IMR-90 (cell line): ENCODE measurements around the gene ENDOU. TPM values are rescaled to one million over a fixed set of nuclear protein-coding genes. Genes with fewer than 3 reads are reported as not detected.

ENCODE experiments used
- ATAC-seq: fragments of 200-7000 bp; cut with Tn5 transposase; 2 replicates; pipeline ENCODE4 v1.9.1; 2020; ENCODE audit warnings: low read depth, mild to moderate bottlenecking, moderate library complexity
- BruUV-seq: library from RNA; stranded (reverse); fragments of 400-500 nt; replicated peaks from 2 replicates; lab custom pipeline; 2021; lab: Mats Ljungman, UMichigan
- CTCF ChIA-PET: fragments of 300-600 bp; formaldehyde crosslinking; extraction: SDS; loops from one replicate; lab custom pipeline; 2021; ENCODE audit warnings: antibody characterized with exemption; lab: Yijun Ruan, JAX
- POLR2A ChIA-PET: fragments of 300-600 bp; sonication (Branson Sonifier 250); formaldehyde crosslinking; loops from one replicate; lab custom pipeline; 2022; ENCODE audit warnings: antibody characterized with exemption; ENCODE audit not compliant: unreplicated experiment; lab: Charles Lee
- DNase-seq: peaks from one replicate; pipeline ENCODE4 v3.0.0; 2013
- H2AFZ ChIP-seq: replicated peaks from 2 replicates; pipeline ENCODE3; 2013; ENCODE audit warnings: low read length, mild to moderate bottlenecking; ENCODE audit not compliant: poor library complexity
- H2AK5ac ChIP-seq: 2 replicates; pipeline ENCODE4 v1.6.1; 2013; ENCODE audit warnings: low read depth, low read length, inconsistent platforms
- H2AK9ac ChIP-seq: replicated peaks from 2 replicates; pipeline ENCODE3; 2013; ENCODE audit warnings: mild to moderate bottlenecking, low read depth, low read length, moderate library complexity; ENCODE audit not compliant: poor library complexity
- H2BK120ac ChIP-seq: 2 replicates; pipeline ENCODE4 v1.6.1; 2013; ENCODE audit warnings: low read depth, low read length, inconsistent platforms
- H2BK15ac ChIP-seq: 3 replicates; pipeline ENCODE4 v1.6.1; 2013; ENCODE audit warnings: low read depth, low read length, inconsistent platforms
- H2BK20ac ChIP-seq: 2 replicates; pipeline ENCODE4 v1.6.1; 2013; ENCODE audit warnings: low read depth, mild to moderate bottlenecking, inconsistent platforms, low read length, moderate library complexity
- H2BK5ac ChIP-seq: 2 replicates; pipeline ENCODE4 v1.6.1; 2013; ENCODE audit warnings: mild to moderate bottlenecking, low read depth, low read length, inconsistent platforms; ENCODE audit not compliant: poor library complexity, severe bottlenecking
- H3K14ac ChIP-seq: replicated peaks from 2 replicates; pipeline ENCODE4 v1.6.1; 2013; ENCODE audit warnings: low read depth, low read length, inconsistent platforms
- H3K18ac ChIP-seq: 2 replicates; pipeline ENCODE4 v1.6.1; 2013; ENCODE audit warnings: low read depth, low read length, control low read depth
- H3K23ac ChIP-seq: 2 replicates; pipeline ENCODE4 v1.6.1; 2013; ENCODE audit warnings: low read depth, low read length, inconsistent platforms
- H3K27ac ChIP-seq: 2 replicates; pipeline ENCODE4 v1.5.1; 2013; ENCODE audit warnings: mild to moderate bottlenecking, control low read depth, low read length; ENCODE audit not compliant: insufficient read depth
- H3K27me3 ChIP-seq: 2 replicates; pipeline ENCODE4 v1.6.1; 2013; ENCODE audit warnings: low read length; ENCODE audit not compliant: control insufficient read depth, insufficient read depth
- H3K36me3 ChIP-seq: 2 replicates; pipeline ENCODE4 v1.6.1; 2013; ENCODE audit warnings: low read length, mixed read lengths; ENCODE audit not compliant: control insufficient read depth, insufficient read depth
- H3K4ac ChIP-seq: 2 replicates; pipeline ENCODE4 v1.6.1; 2013; ENCODE audit warnings: low read depth, low read length, inconsistent platforms
- H3K4me1 ChIP-seq: 2 replicates; pipeline ENCODE4 v1.6.1; 2013; ENCODE audit warnings: low read length, mixed read lengths; ENCODE audit not compliant: control insufficient read depth, insufficient read depth
- H3K4me2 ChIP-seq: 2 replicates; pipeline ENCODE4 v1.6.1; 2013; ENCODE audit warnings: low read depth, mild to moderate bottlenecking, control low read depth, low read length, moderate library complexity
- H3K4me3 ChIP-seq: 2 replicates; pipeline ENCODE4 v1.5.1; 2013; ENCODE audit warnings: low read depth, mild to moderate bottlenecking, control low read depth, low read length, moderate library complexity; ENCODE audit not compliant: insufficient read depth
- H3K56ac ChIP-seq: 2 replicates; pipeline ENCODE4 v1.6.1; 2013; ENCODE audit warnings: low read length, inconsistent platforms; ENCODE audit not compliant: insufficient read depth; ENCODE audit errors: extremely low read depth
- H3K79me1 ChIP-seq, 2 experiments: 2 replicates each; pipeline ENCODE4 v1.6.1; 2013; ENCODE audit warnings: low read length in 2 of 2, inconsistent platforms in 1 of 2, low read depth in 1 of 2
- H3K9ac ChIP-seq: 2 replicates; pipeline ENCODE4 v1.6.1; 2013; ENCODE audit warnings: low read depth, low read length, control low read depth
- H3K9me1 ChIP-seq: 2 replicates; pipeline ENCODE4 v1.6.1; 2013; ENCODE audit warnings: low read length, inconsistent platforms; ENCODE audit not compliant: insufficient read depth
- H3K9me3 ChIP-seq: 2 replicates; pipeline ENCODE4 v1.6.1; 2013; ENCODE audit warnings: low read length; ENCODE audit not compliant: control insufficient read depth, insufficient read depth
- H4K20me1 ChIP-seq: 2 replicates; pipeline ENCODE4 v1.6.1; 2013; ENCODE audit warnings: low read length, inconsistent platforms; ENCODE audit not compliant: insufficient read depth
- H4K5ac ChIP-seq: 2 replicates; pipeline ENCODE4 v1.6.1; 2013; ENCODE audit warnings: mild to moderate bottlenecking, low read depth, low read length, control low read depth
- H4K8ac ChIP-seq, 2 experiments: 2 replicates each; pipeline ENCODE4 v1.6.1; 2013; ENCODE audit warnings: low read depth in 2 of 2, low read length in 2 of 2, control low read depth in 1 of 2, inconsistent platforms in 1 of 2
- H4K91ac ChIP-seq: 2 replicates; pipeline ENCODE4 v1.6.1; 2013; ENCODE audit warnings: low read depth, low read length, inconsistent platforms; ENCODE audit not compliant: insufficient read depth
- CEBPB ChIP-seq: IDR thresholded peaks from 2 replicates; pipeline ENCODE4 v1.6.1; 2012; ENCODE audit warnings: low read depth, low read length, improper control_type of control experiment
- CTCF ChIP-seq: conservative IDR thresholded peaks from 2 replicates; pipeline ENCODE4 v1.5.1; 2012; ENCODE audit warnings: mild to moderate bottlenecking, low read depth, low read length, improper control_type of control experiment
- ELK1 ChIP-seq: fragments of 150-350 bp; IDR thresholded peaks from 2 replicates; pipeline ENCODE4 v1.6.1; 2016; ENCODE audit warnings: low read depth, mild to moderate bottlenecking, low read length, moderate library complexity, borderline replicate concordance
- FOS ChIP-seq: fragments of 150-350 bp; IDR thresholded peaks from 2 replicates; pipeline ENCODE4 v1.6.1; 2016; ENCODE audit warnings: low read depth, low read length
- MAFK ChIP-seq: IDR thresholded peaks from 2 replicates; pipeline ENCODE4 v1.6.1; 2012; ENCODE audit warnings: low read depth, low read length, improper control_type of control experiment
- MAZ ChIP-seq: IDR thresholded peaks from 2 replicates; pipeline ENCODE4 v1.6.1; 2012; ENCODE audit warnings: low read depth, mild to moderate bottlenecking, low read length, improper control_type of control experiment, moderate library complexity, borderline replicate concordance
- MXI1 ChIP-seq: IDR thresholded peaks from 2 replicates; pipeline ENCODE4 v1.6.1; 2012; ENCODE audit warnings: low read depth, mild to moderate bottlenecking, low read length, moderate library complexity, borderline replicate concordance
- POLR2A ChIP-seq: IDR thresholded peaks from 2 replicates; pipeline ENCODE4 v1.6.1; 2012; ENCODE audit warnings: mild to moderate bottlenecking, low read depth, low read length
- RAD21 ChIP-seq: IDR thresholded peaks from 2 replicates; pipeline ENCODE4 v1.6.1; 2012; ENCODE audit warnings: low read length, improper control_type of control experiment
- RCOR1 ChIP-seq: IDR thresholded peaks from 2 replicates; pipeline ENCODE4 v1.6.1; 2012; ENCODE audit warnings: mild to moderate bottlenecking, low read length, improper control_type of control experiment; ENCODE audit not compliant: insufficient replicate concordance
- RFX5 ChIP-seq: IDR thresholded peaks from 2 replicates; pipeline ENCODE4 v1.8.0; 2012; ENCODE audit warnings: low read depth, mild to moderate bottlenecking, low read length, moderate library complexity
- USF2 ChIP-seq: fragments of 150-350 bp; IDR thresholded peaks from 2 replicates; pipeline ENCODE4 v1.6.1; 2017; ENCODE audit warnings: mild to moderate bottlenecking, antibody characterized with exemption, low read length, low read depth
- WGBS, 2 experiments: methylation state at CpG; one replicate each; pipeline versions ENCODE4 v1.1.5 to v1.1.7; 2013; ENCODE audit warnings: missing lambda C conversion rate in 2 of 2; ENCODE audit not compliant: insufficient read length in 1 of 2; ENCODE audit errors: extremely low coverage in 2 of 2; 5-methylcytosine and 5-hydroxymethylcytosine counted together
- dilution Hi-C: fragments of 300-500 bp; cut with HindIII; formaldehyde crosslinking; loops from one replicate; pipeline ENCODE4 v1.14.3; 2018; ENCODE audit warnings: low sequenced_read_pairs; ENCODE audit not compliant: unreplicated experiment
- in situ Hi-C: fragments of 300-500 bp; cut with MboI; formaldehyde crosslinking; loops from 3 replicates; pipeline ENCODE4 v1.14.3; 2019; ENCODE audit warnings: low sequenced_read_pairs, inconsistent platforms, mixed read lengths
- intact Hi-C: fragments of 100-400 bp; cut with micrococcal nuclease; formaldehyde crosslinking; loops from 2 replicates; pipeline ENCODE4 v1.10.0; 2022
- polyA plus RNA-seq, 3 experiments: library from polyadenylated mRNA; depleted of rRNA; stranded (reverse); fragments of >200 nt; gene quantifications; 2 replicates each; pipeline ENCODE4 v1.2.3, GENCODE V29; 2012; ENCODE audit warnings: low replicate concordance in 1 of 3
- total RNA-seq: library from RNA; depleted of rRNA; stranded (reverse); fragments of >200 nt; gene quantifications from 2 replicates; pipeline ENCODE4 v1.2.3, GENCODE V29; 2012

ENDOU gene
- total and polyA plus RNA-seq, 2 of the 4 experiments (the other 2 are of a cell fraction): under 0.01 to 0.09 TPM

- TF ChIP-seq USF2 (peak; percentile 92), MAFK (no peak), CEBPB (no peak)
Measured at GRCh38 chr12:47758834-47759690, 33.8 kb upstream of the ENDOU start, which contains the start of gene RAPGEF3 (continued).

- intact Hi-C loops: loop anchor here (2.0 kb wide), 1 partner anchor 22 kb away; no protein-coding TSS in a partner anchor
- no peak for ATAC-seq
- dilution Hi-C loops: no loop called here
- Histone ChIP-seq H2AK5ac (peak overlapping the region; percentile 40; the same call in 1 of the 2 replicates), H3K9me3 (no peaks in the 10 kb centered on the region), H3K27ac (no peak overlapping the region; the same call in 1 of the 2 replicates), H2BK15ac (no peak overlapping the region), H2AFZ (peak overlapping the region; percentile 94), H2BK5ac (no peak overlapping the region), H3K18ac (0 out of 2 replicates have a peak overlapping the region, but pooled peaks have one; percentile 10), H3K4me2 (peak overlapping the region; percentile 71), H2AK9ac (peak overlapping the region; percentile 83), H3K14ac (peak overlapping the region; percentile 45; the same call in 1 of the 2 replicates), H2BK20ac (no peak overlapping the region), H3K23ac (no peak overlapping the region), H3K9me1 (peaks cover 7% of the 10 kb centered on the region; the same call in 1 of the 2 replicates), H3K79me1 (no peaks in the 10 kb centered on the region), H4K91ac (no peak overlapping the region), H2BK120ac (peak overlapping the region; percentile 44; the same call in 1 of the 2 replicates), H3K36me3 (no peaks in the 10 kb centered on the region), H4K20me1 (no peaks in the 10 kb centered on the region), H3K56ac (no peak overlapping the region), H3K27me3 (no peaks in the 10 kb centered on the region), H3K4me1 (peaks cover 12% of the 10 kb centered on the region), H3K4me3 (peak overlapping the region; percentile 65), H3K4ac (0 out of 2 replicates have a peak overlapping the region, but pooled peaks have one; percentile 60), H3K9ac (0 out of 2 replicates have a peak overlapping the region, but pooled peaks have one; percentile 18), H4K8ac (peak overlapping the region in 1 of 2 experiments; percentile 76; a peak in 1 of 4 replicates), H4K5ac (no peak overlapping the region)
- CTCF ChIA-PET: interaction anchor here (0.5 to 2.7 kb wide), 7 partner anchors 10 to 80 kb away, joined by 3 to 11 read pairs (median 4); no protein-coding TSS in a partner anchor
- in situ Hi-C loops: no loop called here
- no peak for DNase-seq
- 57% methylated on average over 1 of the region's 10 CpGs; no CpG with 5 or more reads in 1 of the 2 experiments for WGBS, 2 experiments
- BruUV-seq: no TSS peak
- POLR2A ChIA-PET: no interaction called here
- no peak for TF ChIP-seq MXI1
- no peak for TF ChIP-seq CTCF
- no peak for TF ChIP-seq POLR2A
- no peak for TF ChIP-seq RCOR1
- no peak for TF ChIP-seq ELK1
- no peak for TF ChIP-seq MAFK
- TF ChIP-seq RFX5: no peak
- TF ChIP-seq MAZ: no peak
- no peak for TF ChIP-seq RAD21
- TF ChIP-seq FOS: no peak
Measured at GRCh38 chr12:47758584-47758833, 33.2 kb upstream of the ENDOU start.
